K562 (cell line): ENCODE results near the gene PRKD2. TPM values are rescaled to one million over a fixed set of nuclear protein-coding genes. Genes with fewer than 3 reads are reported as not detected.
A peak's percentile ranks its signal among the peaks of the same experiment; 100 is the strongest.

Experiments
- BHLHE40 ChIP-seq: IDR thresholded peaks from 2 replicates; pipeline ENCODE4 v1.6.1; 2011; ENCODE audit warnings: low read length, improper control_type of control experiment
- CEBPB ChIP-seq: fragments of 450-650 bp; IDR thresholded peaks from 2 replicates; pipeline ENCODE4 v1.6.1; 2016; ENCODE audit warnings: missing genetic modification characterization, missing compliant biosample characterization
- CXXC5 ChIP-seq: fragments of 250-450 bp; sonication (Bioruptor Pico); IDR thresholded peaks from 2 replicates; pipeline ENCODE4 v1.8.0; 2022; ENCODE audit warnings: inconsistent platforms, mild to moderate bottlenecking, moderate library complexity
- E2F4 ChIP-seq: sonication (generic); formaldehyde crosslinking; IDR thresholded peaks from 2 replicates; pipeline ENCODE4 v1.8.0; 2022; ENCODE audit warnings: mild to moderate bottlenecking, low read depth, missing genetic modification reagents
- GATAD2B ChIP-seq: fragments of 450-650 bp; IDR thresholded peaks from 2 replicates; pipeline ENCODE4 v1.6.1; 2017; ENCODE audit warnings: mild to moderate bottlenecking, borderline replicate concordance
- HSF4 ChIP-seq: fragments of 250-450 bp; sonication (Bioruptor Pico); IDR thresholded peaks from 2 replicates; pipeline ENCODE4 v2.1.2; 2022; ENCODE audit warnings: mild to moderate bottlenecking, moderate library complexity, borderline replicate concordance
- L3MBTL2 ChIP-seq: fragments of 450-650 bp; IDR thresholded peaks from 2 replicates; pipeline ENCODE4 v1.6.1; 2016; ENCODE audit warnings: mild to moderate bottlenecking, moderate library complexity
- MITF ChIP-seq: IDR thresholded peaks from 2 replicates; pipeline ENCODE4 v1.6.1; 2014; ENCODE audit warnings: antibody characterized with exemption
- MLX ChIP-seq, 2 experiments: fragments of 450-650 bp in 1 of 2; sonication (generic) in 1 of 2; formaldehyde crosslinking; conservative IDR thresholded peaks; 2 replicates each; pipeline versions ENCODE4 v1.4.0 to v1.8.1; 2020 to 2022; ENCODE audit warnings: mild to moderate bottlenecking in 1 of 2, missing genetic modification reagents in 1 of 2
- MTA3 ChIP-seq: fragments of 450-650 bp; formaldehyde crosslinking; IDR thresholded peaks from 2 replicates; pipeline ENCODE4 v1.6.1; 2017; ENCODE audit warnings: mild to moderate bottlenecking, borderline replicate concordance
- RBM15 ChIP-seq: fragments of 200-400 bp; formaldehyde crosslinking; IDR thresholded peaks from 2 replicates; pipeline ENCODE4 v1.6.1; 2018; ENCODE audit warnings: mild to moderate bottlenecking, low read length, moderate library complexity; ENCODE audit not compliant: insufficient read depth
- SAP30 ChIP-seq: fragments of 200-600 bp; sonication (generic); IDR thresholded peaks from 2 replicates; pipeline ENCODE4 v1.6.1; 2012; ENCODE audit warnings: borderline replicate concordance, low read depth, mild to moderate bottlenecking, moderate library complexity, low read length, control low read depth, inconsistent platforms; ENCODE audit not compliant: insufficient read depth, poor library complexity, severe bottlenecking
- SMARCA5 ChIP-seq: fragments of 450-650 bp; IDR thresholded peaks from 2 replicates; pipeline ENCODE4 v1.6.1; 2016
- TAF7 ChIP-seq: fragments of 450-650 bp; IDR thresholded peaks from 2 replicates; pipeline ENCODE4 v1.6.1; 2016; ENCODE audit warnings: missing genetic modification characterization, missing compliant biosample characterization
- TCF7L2 ChIP-seq: fragments of 150-350 bp; IDR thresholded peaks from 2 replicates; pipeline ENCODE4 v1.6.1; 2016; ENCODE audit warnings: low read depth, mild to moderate bottlenecking, low read length, moderate library complexity
- TSC22D4 ChIP-seq: fragments of 450-650 bp; IDR thresholded peaks from 2 replicates; pipeline ENCODE4 v1.6.1; 2016; ENCODE audit warnings: missing genetic modification characterization, missing biosample characterization, control low read depth
- VEZF1 ChIP-seq: fragments of 200-800 bp; sonication (Bioruptor generic); IDR thresholded peaks from 2 replicates; pipeline ENCODE4 v1.6.1; 2017; ENCODE audit warnings: missing genetic modification characterization, missing compliant biosample characterization
- ZMIZ1 ChIP-seq, 2 experiments: fragments of 150-350 bp in 1 of 2; IDR thresholded peaks; 2 replicates each; pipeline ENCODE4 v1.6.1; 2012 to 2016; ENCODE audit warnings: low read depth in 2 of 2, low read length in 2 of 2, mild to moderate bottlenecking in 1 of 2, moderate library complexity in 1 of 2
- ZNF134 ChIP-seq: fragments of 250-450 bp; sonication (Bioruptor Pico); conservative IDR thresholded peaks from 2 replicates; pipeline ENCODE4 v1.4.0; 2020
- ZNF699 ChIP-seq: fragments of 250-450 bp; sonication (Bioruptor Pico); IDR thresholded peaks from 2 replicates; pipeline ENCODE4 v1.8.0; 2021; ENCODE audit warnings: mild to moderate bottlenecking, moderate library complexity; ENCODE audit not compliant: insufficient replicate concordance
- polyA plus RNA-seq, 8 experiments: library from polyadenylated mRNA; depleted of rRNA in 4 of 8; stranded (reverse) in 5 of 8; unstranded in 3 of 8; fragments of >200 nt; fragmentation: Nextera tagmentation in 2 of 8; fragmentation: Illumina TruSeq in 1 of 8; extraction: Ambion mirVana in 2 of 8; extraction: Trizol in 1 of 8; gene quantifications; 2 replicates each; pipeline versions ENCODE4 v1.2.1 to v1.2.3, GENCODE V29; 2011 to 2014; ENCODE audit warnings: inconsistent platforms in 1 of 8, missing spikeins in 1 of 8
- total RNA-seq, 7 experiments: library from RNA; depleted of rRNA in 6 of 7; stranded (reverse); fragments of >200 nt in 6 of 7; fragmentation: Illumina TruSeq in 2 of 7; extraction: Trizol in 2 of 7; gene quantifications; 2 replicates each; pipeline versions ENCODE4 v1.2.1 to v1.2.3, GENCODE V29; 2011 to 2021; ENCODE audit warnings: low replicate concordance in 1 of 7

The PRKD2 gene
- total and polyA plus RNA-seq, 9 of the 15 experiments (the other 6 are each of a cell fraction or from before 2014, with no cell fraction given), result 1.8 to 60.0 (median 15.0) TPM

- TF ChIP-seq MITF, result no peak; the same call in 1 of the 2 replicates
- TF ChIP-seq TCF7L2, result no peak
- no peak for TF ChIP-seq MLX (CRISPR knock-in tag; conservative IDR thresholded peaks at IDR 0.05)
- TF ChIP-seq L3MBTL2, result no peak
- TF ChIP-seq TSC22D4 (tag), result no peak
- peak; percentile 95 for TF ChIP-seq BHLHE40
- no peak for TF ChIP-seq ZMIZ1 (IDR thresholded peaks at IDR 0.05; ENCODE audit: low read depth in 2 of 2, low read length in 2 of 2)
- peak; percentile 63 for TF ChIP-seq VEZF1 (CRISPR knock-in tag)
- TF ChIP-seq TAF7 (tag), result no peak
- no peak for TF ChIP-seq ZNF699
- TF ChIP-seq CEBPB (tag), result no peak
- TF ChIP-seq E2F4 (CRISPR knock-in tag), result no peak
- TF ChIP-seq SMARCA5, result no peak
- TF ChIP-seq ZNF134 (CRISPR knock-in tag), result no peak
- TF ChIP-seq GATAD2B, result no peak
- no peak for TF ChIP-seq MTA3
- no peak for TF ChIP-seq HSF4
- peak; percentile 65 for TF ChIP-seq SAP30
- TF ChIP-seq CXXC5 (CRISPR knock-in tag), result peak; percentile 55; the same call in 1 of the 2 replicates
- TF ChIP-seq RBM15, result no peak
These were observed 55.7 kb downstream of the PRKD2 start, which contains the start of gene DACT3 (continued) for GRCh38 chr19:46661020-46661731.
